Omental fat pad (tissue), 4 donors: ENCODE measurements around the gene PLEKHH3. TPM values are rescaled to one million over a fixed set of nuclear protein-coding genes. Genes with fewer than 3 reads are reported as not detected.
A peak's percentile ranks its signal among the peaks of the same experiment; 100 is the strongest.

Experiments
- ATAC-seq: fragments of 150-250 bp; one replicate; pipeline ENCODE4 v1.9.1; 2016; ENCODE audit warnings: mild to moderate bottlenecking, moderate library complexity; ENCODE audit not compliant: low FRiP score
- DNase-seq: peaks from one replicate; pipeline ENCODE4 v3.0.0-alpha.2; 2019; ENCODE audit warnings: low spot score
- total RNA-seq, 4 donors: library from RNA; depleted of rRNA; stranded (reverse); fragments of >200 nt; gene quantifications; one replicate each; pipeline ENCODE4 v1.1.0, GENCODE V29; 2016
- TF ChIP-seq, protein P1 (sequence below), 3 donors: fragments of 450-650 bp; IDR thresholded peaks; one replicate each; pipeline ENCODE4 v1.5.1; 2016 to 2017; ENCODE audit warnings: antibody characterized with exemption in 3 of 3, mild to moderate bottlenecking in 3 of 3, moderate library complexity in 2 of 3

The PLEKHH3 gene
- total RNA-seq, 4 donors from 2014 or later: 3.8 to 29.6 (median 12.1) TPM

DNA sequence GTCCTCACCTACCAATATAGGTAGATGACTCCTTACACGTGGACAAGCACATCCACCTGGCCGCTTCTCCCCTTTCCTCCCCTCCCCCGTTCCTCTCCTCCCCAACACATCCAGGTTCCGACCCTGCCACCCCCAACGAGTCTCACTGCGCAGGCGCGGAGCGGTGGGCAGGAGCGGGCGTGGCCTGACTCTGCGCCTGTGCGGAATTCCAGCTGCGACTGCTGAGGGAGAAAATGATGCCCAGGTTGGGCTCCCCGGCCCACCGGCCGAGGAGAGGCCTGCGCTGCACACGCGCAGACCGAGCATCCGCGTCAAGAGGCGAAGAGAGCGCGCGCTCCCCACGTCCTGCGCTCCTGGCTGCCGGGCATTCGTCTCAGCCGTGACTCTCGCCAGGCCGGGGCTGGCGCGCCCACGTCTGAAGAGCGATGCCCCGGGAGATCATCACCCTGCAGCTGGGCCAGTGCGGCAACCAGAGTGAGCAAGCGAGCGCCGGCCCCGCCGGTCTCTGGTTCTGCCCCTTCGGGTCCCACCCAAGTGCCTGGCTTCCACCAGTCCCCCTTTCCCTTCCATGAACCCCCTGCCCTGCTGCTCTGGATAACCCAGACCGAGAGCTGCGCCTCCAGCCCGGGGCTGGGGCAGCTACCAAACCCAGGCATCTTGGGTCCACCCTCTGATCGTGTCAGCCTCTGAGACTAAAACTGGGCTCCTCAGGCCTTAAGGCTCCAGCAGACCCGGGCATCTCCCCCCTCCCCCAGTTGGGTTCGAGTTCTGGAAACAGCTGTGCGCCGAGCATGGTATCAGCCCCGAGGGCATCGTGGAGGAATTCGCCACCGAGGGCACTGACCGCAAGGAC, 17.5 kb downstream of the PLEKHH3 start, which contains the start of gene TUBG2:
TUBG2 (plus strand) TSS at position 206 of the 853 bp plus-strand sequence; CDS start at position 426, 220 bp downstream.
- no peak for DNase-seq
- peak; percentile 91 for ATAC-seq
- TF ChIP-seq, protein P1, sequence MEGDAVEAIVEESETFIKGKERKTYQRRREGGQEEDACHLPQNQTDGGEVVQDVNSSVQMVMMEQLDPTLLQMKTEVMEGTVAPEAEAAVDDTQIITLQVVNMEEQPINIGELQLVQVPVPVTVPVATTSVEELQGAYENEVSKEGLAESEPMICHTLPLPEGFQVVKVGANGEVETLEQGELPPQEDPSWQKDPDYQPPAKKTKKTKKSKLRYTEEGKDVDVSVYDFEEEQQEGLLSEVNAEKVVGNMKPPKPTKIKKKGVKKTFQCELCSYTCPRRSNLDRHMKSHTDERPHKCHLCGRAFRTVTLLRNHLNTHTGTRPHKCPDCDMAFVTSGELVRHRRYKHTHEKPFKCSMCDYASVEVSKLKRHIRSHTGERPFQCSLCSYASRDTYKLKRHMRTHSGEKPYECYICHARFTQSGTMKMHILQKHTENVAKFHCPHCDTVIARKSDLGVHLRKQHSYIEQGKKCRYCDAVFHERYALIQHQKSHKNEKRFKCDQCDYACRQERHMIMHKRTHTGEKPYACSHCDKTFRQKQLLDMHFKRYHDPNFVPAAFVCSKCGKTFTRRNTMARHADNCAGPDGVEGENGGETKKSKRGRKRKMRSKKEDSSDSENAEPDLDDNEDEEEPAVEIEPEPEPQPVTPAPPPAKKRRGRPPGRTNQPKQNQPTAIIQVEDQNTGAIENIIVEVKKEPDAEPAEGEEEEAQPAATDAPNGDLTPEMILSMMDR (IDR thresholded peaks at IDR 0.05): no peak

- TF ChIP-seq, protein P1 (IDR thresholded peaks at IDR 0.05): no peak
- DNase-seq (no peak), ATAC-seq (no peak)
Observed at GRCh38 chr17:42657824-42658588, 18.8 kb downstream of the PLEKHH3 start.

DNA sequence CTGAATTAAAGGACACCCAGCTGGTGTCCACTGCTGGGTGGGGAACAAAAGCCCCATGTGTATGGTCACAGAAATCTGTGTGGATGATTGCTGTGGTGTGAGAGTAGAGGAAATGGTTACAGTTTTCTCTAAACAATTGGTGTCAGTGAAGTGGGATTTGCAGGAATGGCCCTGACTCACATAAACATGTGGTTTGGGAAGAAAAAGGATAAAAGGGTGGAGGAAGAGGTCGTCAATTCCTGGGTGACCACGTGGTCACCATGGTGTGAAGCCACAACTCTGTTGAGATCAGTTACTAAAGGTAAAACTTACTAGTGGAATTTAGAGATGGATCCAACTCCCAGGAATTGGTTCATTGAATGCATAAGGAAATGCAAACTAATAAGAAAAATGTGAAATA, 21.3 kb downstream of the PLEKHH3 start:
- TF ChIP-seq, protein P1 (IDR thresholded peaks at IDR 0.05): no peak
- ATAC-seq (no peak), DNase-seq (no peak)

- TF ChIP-seq, protein P1 (IDR thresholded peaks at IDR 0.05): no peak
- DNase-seq: no peak
Observed at GRCh38 chr17:42653179-42654124, 23.3 kb downstream of the PLEKHH3 start.

DNA sequence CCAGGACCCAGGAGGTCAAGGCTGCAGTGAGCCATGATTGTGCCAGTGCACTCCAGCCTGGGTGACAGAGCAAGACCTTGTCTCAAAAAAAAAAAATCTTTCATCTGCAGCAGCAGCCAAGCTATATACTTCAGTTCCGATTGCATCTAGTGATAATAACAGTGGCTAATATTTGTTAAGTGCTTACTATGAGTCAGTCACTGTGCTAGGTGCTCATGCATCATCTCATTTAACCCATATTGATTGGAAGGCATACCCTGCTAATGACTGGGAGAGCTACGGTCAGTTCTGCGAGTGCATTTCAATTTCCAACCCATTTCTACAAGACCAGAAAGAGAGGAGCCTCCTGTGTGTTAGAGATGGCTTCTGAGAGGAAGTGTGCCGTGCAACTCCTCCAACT, 25.4 kb downstream of the PLEKHH3 start:
- DNase-seq: no peak
- ATAC-seq: no peak
- TF ChIP-seq, protein P1 (IDR thresholded peaks at IDR 0.05): no peak

More at GRCh38 chr17:42653179-42654124, 23.3 kb downstream of the PLEKHH3 start:
- ATAC-seq: peak; percentile 79

DNA sequence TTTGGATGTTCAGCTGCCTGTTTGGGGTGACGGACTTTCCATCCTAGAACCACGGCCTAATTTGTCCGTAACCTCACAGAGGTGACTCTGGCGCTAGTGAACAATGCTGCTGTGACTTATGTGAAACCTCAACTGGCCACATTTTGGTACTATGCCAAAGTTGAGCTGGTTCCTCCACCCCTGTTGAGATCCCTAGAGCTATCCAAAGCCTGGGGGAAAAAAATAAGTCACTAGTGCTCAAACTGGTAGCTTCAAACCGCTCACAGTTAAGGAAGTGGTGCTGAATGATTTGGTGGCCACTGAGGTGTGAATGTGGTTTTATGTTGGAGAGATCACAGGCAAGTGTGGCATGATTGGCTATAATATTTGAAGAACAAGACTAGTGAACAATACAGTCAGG, 29.0 kb downstream of the PLEKHH3 start:
- DNase-seq: no peak
- TF ChIP-seq, protein P1 (IDR thresholded peaks at IDR 0.05): no peak
- no peak for ATAC-seq
